IMR-90 (cell line): ENCODE results near the gene TSPAN14. TPM values are rescaled to one million over a fixed set of nuclear protein-coding genes. Genes with fewer than 3 reads are reported as not detected.

Source experiments
- ATAC-seq: fragments of 200-7000 bp; cut with Tn5 transposase; 2 replicates; pipeline ENCODE4 v1.9.1; 2020; ENCODE audit warnings: low read depth, mild to moderate bottlenecking, moderate library complexity
- BruUV-seq: library from RNA; stranded (reverse); fragments of 400-500 nt; replicated peaks from 2 replicates; lab custom pipeline; 2021; lab: Mats Ljungman, UMichigan
- CTCF ChIA-PET: fragments of 300-600 bp; formaldehyde crosslinking; extraction: SDS; loops from one replicate; lab custom pipeline; 2021; ENCODE audit warnings: antibody characterized with exemption; lab: Yijun Ruan, JAX
- POLR2A ChIA-PET: fragments of 300-600 bp; sonication (Branson Sonifier 250); formaldehyde crosslinking; loops from one replicate; lab custom pipeline; 2022; ENCODE audit warnings: antibody characterized with exemption; ENCODE audit not compliant: unreplicated experiment; lab: Charles Lee
- DNase-seq: peaks from one replicate; pipeline ENCODE4 v3.0.0; 2013
- H2AFZ ChIP-seq: replicated peaks from 2 replicates; pipeline ENCODE3; 2013; ENCODE audit warnings: low read length, mild to moderate bottlenecking; ENCODE audit not compliant: poor library complexity
- H2AK5ac ChIP-seq: 2 replicates; pipeline ENCODE4 v1.6.1; 2013; ENCODE audit warnings: low read depth, low read length, inconsistent platforms
- H2AK9ac ChIP-seq: replicated peaks from 2 replicates; pipeline ENCODE3; 2013; ENCODE audit warnings: mild to moderate bottlenecking, low read depth, low read length, moderate library complexity; ENCODE audit not compliant: poor library complexity
- H2BK120ac ChIP-seq: 2 replicates; pipeline ENCODE4 v1.6.1; 2013; ENCODE audit warnings: low read depth, low read length, inconsistent platforms
- H2BK15ac ChIP-seq: 3 replicates; pipeline ENCODE4 v1.6.1; 2013; ENCODE audit warnings: low read depth, low read length, inconsistent platforms
- H2BK20ac ChIP-seq: 2 replicates; pipeline ENCODE4 v1.6.1; 2013; ENCODE audit warnings: low read depth, mild to moderate bottlenecking, inconsistent platforms, low read length, moderate library complexity
- H2BK5ac ChIP-seq: 2 replicates; pipeline ENCODE4 v1.6.1; 2013; ENCODE audit warnings: mild to moderate bottlenecking, low read depth, low read length, inconsistent platforms; ENCODE audit not compliant: poor library complexity, severe bottlenecking
- H3K14ac ChIP-seq: replicated peaks from 2 replicates; pipeline ENCODE4 v1.6.1; 2013; ENCODE audit warnings: low read depth, low read length, inconsistent platforms
- H3K18ac ChIP-seq: 2 replicates; pipeline ENCODE4 v1.6.1; 2013; ENCODE audit warnings: low read depth, low read length, control low read depth
- H3K23ac ChIP-seq: 2 replicates; pipeline ENCODE4 v1.6.1; 2013; ENCODE audit warnings: low read depth, low read length, inconsistent platforms
- H3K27ac ChIP-seq: 2 replicates; pipeline ENCODE4 v1.5.1; 2013; ENCODE audit warnings: mild to moderate bottlenecking, control low read depth, low read length; ENCODE audit not compliant: insufficient read depth
- H3K27me3 ChIP-seq: 2 replicates; pipeline ENCODE4 v1.6.1; 2013; ENCODE audit warnings: low read length; ENCODE audit not compliant: control insufficient read depth, insufficient read depth
- H3K36me3 ChIP-seq: 2 replicates; pipeline ENCODE4 v1.6.1; 2013; ENCODE audit warnings: low read length, mixed read lengths; ENCODE audit not compliant: control insufficient read depth, insufficient read depth
- H3K4ac ChIP-seq: 2 replicates; pipeline ENCODE4 v1.6.1; 2013; ENCODE audit warnings: low read depth, low read length, inconsistent platforms
- H3K4me1 ChIP-seq: 2 replicates; pipeline ENCODE4 v1.6.1; 2013; ENCODE audit warnings: low read length, mixed read lengths; ENCODE audit not compliant: control insufficient read depth, insufficient read depth
- H3K4me2 ChIP-seq: 2 replicates; pipeline ENCODE4 v1.6.1; 2013; ENCODE audit warnings: low read depth, mild to moderate bottlenecking, control low read depth, low read length, moderate library complexity
- H3K4me3 ChIP-seq: 2 replicates; pipeline ENCODE4 v1.5.1; 2013; ENCODE audit warnings: low read depth, mild to moderate bottlenecking, control low read depth, low read length, moderate library complexity; ENCODE audit not compliant: insufficient read depth
- H3K56ac ChIP-seq: 2 replicates; pipeline ENCODE4 v1.6.1; 2013; ENCODE audit warnings: low read length, inconsistent platforms; ENCODE audit not compliant: insufficient read depth; ENCODE audit errors: extremely low read depth
- H3K79me1 ChIP-seq, 2 experiments: 2 replicates each; pipeline ENCODE4 v1.6.1; 2013; ENCODE audit warnings: low read length in 2 of 2, inconsistent platforms in 1 of 2, low read depth in 1 of 2
- H3K9ac ChIP-seq: 2 replicates; pipeline ENCODE4 v1.6.1; 2013; ENCODE audit warnings: low read depth, low read length, control low read depth
- H3K9me1 ChIP-seq: 2 replicates; pipeline ENCODE4 v1.6.1; 2013; ENCODE audit warnings: low read length, inconsistent platforms; ENCODE audit not compliant: insufficient read depth
- H3K9me3 ChIP-seq: 2 replicates; pipeline ENCODE4 v1.6.1; 2013; ENCODE audit warnings: low read length; ENCODE audit not compliant: control insufficient read depth, insufficient read depth
- H4K20me1 ChIP-seq: 2 replicates; pipeline ENCODE4 v1.6.1; 2013; ENCODE audit warnings: low read length, inconsistent platforms; ENCODE audit not compliant: insufficient read depth
- H4K5ac ChIP-seq: 2 replicates; pipeline ENCODE4 v1.6.1; 2013; ENCODE audit warnings: mild to moderate bottlenecking, low read depth, low read length, control low read depth
- H4K8ac ChIP-seq, 2 experiments: 2 replicates each; pipeline ENCODE4 v1.6.1; 2013; ENCODE audit warnings: low read depth in 2 of 2, low read length in 2 of 2, control low read depth in 1 of 2, inconsistent platforms in 1 of 2
- H4K91ac ChIP-seq: 2 replicates; pipeline ENCODE4 v1.6.1; 2013; ENCODE audit warnings: low read depth, low read length, inconsistent platforms; ENCODE audit not compliant: insufficient read depth
- CEBPB ChIP-seq: IDR thresholded peaks from 2 replicates; pipeline ENCODE4 v1.6.1; 2012; ENCODE audit warnings: low read depth, low read length, improper control_type of control experiment
- CHD1 ChIP-seq: IDR thresholded peaks from 2 replicates; pipeline ENCODE4 v1.6.1; 2012; ENCODE audit warnings: low read depth, low read length, improper control_type of control experiment
- CTCF ChIP-seq: conservative IDR thresholded peaks from 2 replicates; pipeline ENCODE4 v1.5.1; 2012; ENCODE audit warnings: mild to moderate bottlenecking, low read depth, low read length, improper control_type of control experiment
- FOS ChIP-seq: fragments of 150-350 bp; IDR thresholded peaks from 2 replicates; pipeline ENCODE4 v1.6.1; 2016; ENCODE audit warnings: low read depth, low read length
- MAZ ChIP-seq: IDR thresholded peaks from 2 replicates; pipeline ENCODE4 v1.6.1; 2012; ENCODE audit warnings: low read depth, mild to moderate bottlenecking, low read length, improper control_type of control experiment, moderate library complexity, borderline replicate concordance
- POLR2A ChIP-seq: IDR thresholded peaks from 2 replicates; pipeline ENCODE4 v1.6.1; 2012; ENCODE audit warnings: mild to moderate bottlenecking, low read depth, low read length
- RCOR1 ChIP-seq: IDR thresholded peaks from 2 replicates; pipeline ENCODE4 v1.6.1; 2012; ENCODE audit warnings: mild to moderate bottlenecking, low read length, improper control_type of control experiment; ENCODE audit not compliant: insufficient replicate concordance
- SMC3 ChIP-seq: fragments of 150-350 bp; IDR thresholded peaks from 2 replicates; pipeline ENCODE4 v1.6.1; 2016; ENCODE audit warnings: low read depth, mild to moderate bottlenecking, antibody characterized with exemption, low read length, moderate library complexity
- USF2 ChIP-seq: fragments of 150-350 bp; IDR thresholded peaks from 2 replicates; pipeline ENCODE4 v1.6.1; 2017; ENCODE audit warnings: mild to moderate bottlenecking, antibody characterized with exemption, low read length, low read depth
- WGBS, 2 experiments: methylation state at CpG; one replicate each; pipeline versions ENCODE4 v1.1.5 to v1.1.7; 2013; ENCODE audit warnings: missing lambda C conversion rate in 2 of 2; ENCODE audit not compliant: insufficient read length in 1 of 2; ENCODE audit errors: extremely low coverage in 2 of 2; 5-methylcytosine and 5-hydroxymethylcytosine counted together
- dilution Hi-C: fragments of 300-500 bp; cut with HindIII; formaldehyde crosslinking; loops from one replicate; pipeline ENCODE4 v1.14.3; 2018; ENCODE audit warnings: low sequenced_read_pairs; ENCODE audit not compliant: unreplicated experiment
- in situ Hi-C: fragments of 300-500 bp; cut with MboI; formaldehyde crosslinking; loops from 3 replicates; pipeline ENCODE4 v1.14.3; 2019; ENCODE audit warnings: low sequenced_read_pairs, inconsistent platforms, mixed read lengths
- intact Hi-C: fragments of 100-400 bp; cut with micrococcal nuclease; formaldehyde crosslinking; loops from 2 replicates; pipeline ENCODE4 v1.10.0; 2022
- polyA plus RNA-seq, 3 experiments: library from polyadenylated mRNA; depleted of rRNA; stranded (reverse); fragments of >200 nt; gene quantifications; 2 replicates each; pipeline ENCODE4 v1.2.3, GENCODE V29; 2012; ENCODE audit warnings: low replicate concordance in 1 of 3
- total RNA-seq: library from RNA; depleted of rRNA; stranded (reverse); fragments of >200 nt; gene quantifications from 2 replicates; pipeline ENCODE4 v1.2.3, GENCODE V29; 2012

Gene TSPAN14
- total and polyA plus RNA-seq, 2 of the 4 experiments (the other 2 are of a cell fraction), result 18.5 to 43.0 TPM

GRCh38 chr10:80411681-80412220, 42.4 kb upstream of the TSPAN14 start:
- Histone ChIP-seq H3K4me2 (no peak overlapping the region), H3K9ac (no peak overlapping the region), H4K20me1 (no peaks in the 10 kb centered on the region), H3K18ac (no peak overlapping the region), H3K56ac (no peak overlapping the region), H3K4me1 (peaks cover 3% of the 10 kb centered on the region; the same call in 1 of the 2 replicates), H2BK120ac (no peak overlapping the region), H3K9me3 (no peaks in the 10 kb centered on the region), H2BK15ac (no peak overlapping the region), H3K27ac (no peak overlapping the region), H4K91ac (no peak overlapping the region), H2AK5ac (no peak overlapping the region), H3K36me3 (no peaks in the 10 kb centered on the region), H3K27me3 (peaks cover 18% of the 10 kb centered on the region), H3K4ac (no peak overlapping the region), H3K14ac (no peak overlapping the region), H3K9me1 (peaks cover 3% of the 10 kb centered on the region; the same call in 1 of the 2 replicates), H2AK9ac (no peak overlapping the region), H3K4me3 (no peak overlapping the region), H2BK20ac (no peak overlapping the region), H3K23ac (no peak overlapping the region), H2BK5ac (no peak overlapping the region), H4K5ac (no peak overlapping the region), H3K79me1 (no peaks in the 10 kb centered on the region), H4K8ac (no peak overlapping the region), H2AFZ (no peak overlapping the region)
- no peak for TF ChIP-seq CEBPB
- no peak for TF ChIP-seq SMC3
- no peak for TF ChIP-seq CTCF
- no peak for TF ChIP-seq USF2
- no peak for TF ChIP-seq POLR2A
- TF ChIP-seq RCOR1, result no peak
- no peak for TF ChIP-seq FOS
- TF ChIP-seq CHD1, result no peak
- TF ChIP-seq MAZ, result no peak
- no CpG with 5 or more reads among the region's 1 CpG for WGBS, 2 experiments
- intact Hi-C loops (no loop called here), in situ Hi-C loops (no loop called here), dilution Hi-C loops (no loop called here)
- no TSS peak for BruUV-seq
- ChIA-PET POLR2A (no interaction called here), CTCF (interaction anchor here (1.4 kb wide), 1 partner anchor 94 kb away, joined by 3 read pairs; no protein-coding TSS in a partner anchor)
- no peak for ATAC-seq
- DNase-seq, result no peak
